B cell (primary cell): Measurements from ENCODE around the gene ARHGEF17. TPM values are rescaled to one million over a fixed set of nuclear protein-coding genes. Genes with fewer than 3 reads are reported as not detected.
A peak's percentile ranks its signal among the peaks of the same experiment; 100 is the strongest.

Experiments used
- ATAC-seq: fragments of 200-7000 bp; cut with Tn5 transposase; one replicate; pipeline ENCODE4 v1.10.0; 2021; ENCODE audit warnings: low read depth, mild to moderate bottlenecking, moderate number of reproducible peaks, moderate library complexity
- CTCF ChIA-PET: fragments of 350-600 bp; sonication (Branson Sonifier 250); formaldehyde crosslinking; loops from one replicate; lab custom pipeline; 2021; ENCODE audit warnings: antibody characterized with exemption, inconsistent platforms; lab: Charles Lee
- POLR2A ChIA-PET: fragments of 350-600 bp; sonication (Branson Sonifier 250); formaldehyde crosslinking; loops from one replicate; lab custom pipeline; 2021; ENCODE audit warnings: antibody characterized with exemption; lab: Charles Lee
- DNase-seq: peaks from one replicate; pipeline ENCODE4 v3.0.0; 2013
- H2AFZ ChIP-seq: 2 replicates; pipeline ENCODE4 v1.6.1; 2012; ENCODE audit warnings: mild to moderate bottlenecking, low read depth, low read length; ENCODE audit not compliant: insufficient read depth, poor library complexity, severe bottlenecking
- H3K27ac ChIP-seq, 2 donors: 1 replicate in 1 of 2; 2 replicates in 1 of 2; pipeline ENCODE4 v1.5.1; 2012 to 2013; ENCODE audit warnings: low read length in 2 of 2, mild to moderate bottlenecking in 2 of 2, moderate library complexity in 1 of 2
- H3K27me3 ChIP-seq, 4 experiments: fragments of 200-600 bp in 1 of 4; sonication (generic) in 1 of 4; replicated peaks in 1 of 4; 1 replicate in 2 of 4; 2 replicates in 2 of 4; pipeline versions ENCODE4 v1.6.1 to v1.7.0; 2013 to 2016; ENCODE audit warnings: low read length in 3 of 4, mild to moderate bottlenecking in 2 of 4, mixed read lengths in 1 of 4, moderate library complexity in 1 of 4; ENCODE audit not compliant: insufficient read depth in 4 of 4, control insufficient read depth in 3 of 4; ENCODE audit errors: control extremely low read depth in 1 of 4
- H3K36me3 ChIP-seq, 2 experiments: replicated peaks in 1 of 2; 1 replicate in 1 of 2; 2 replicates in 1 of 2; pipeline versions ENCODE4 v1.6.1 to v1.7.1; 2013; ENCODE audit warnings: low read length in 1 of 2; ENCODE audit not compliant: insufficient read depth in 2 of 2, control insufficient read depth in 1 of 2; ENCODE audit errors: control extremely low read depth in 1 of 2, extremely low read depth in 1 of 2
- H3K4me1 ChIP-seq, 2 donors: fragments of 200-600 bp in 1 of 2; sonication (generic) in 1 of 2; 1 replicate in 1 of 2; 2 replicates in 1 of 2; pipeline versions ENCODE4 v1.5.1 to v1.6.1; 2013 to 2017; ENCODE audit warnings: low read length in 2 of 2; ENCODE audit not compliant: control insufficient read depth in 2 of 2, insufficient read depth in 2 of 2
- H3K4me2 ChIP-seq: replicated peaks from 2 replicates; pipeline ENCODE3; 2012; ENCODE audit warnings: mild to moderate bottlenecking, low read depth, low read length; ENCODE audit not compliant: poor library complexity, severe bottlenecking
- H3K4me3 ChIP-seq, 5 experiments: fragments of 200-600 bp in 1 of 5; sonication (generic) in 1 of 5; 1 replicate in 3 of 5; 2 replicates in 2 of 5; pipeline versions ENCODE4 v1.5.1 to v1.7.0; 2011 to 2016; ENCODE audit warnings: low read length in 4 of 5, mild to moderate bottlenecking in 4 of 5, low read depth in 2 of 5, control low read depth in 1 of 5, moderate library complexity in 1 of 5; ENCODE audit not compliant: insufficient read depth in 1 of 5; ENCODE audit errors: control extremely low read depth in 1 of 5, extremely low read depth in 1 of 5
- H3K79me2 ChIP-seq: fragments of 200-600 bp; sonication (generic); one replicate; pipeline ENCODE4 v1.6.0; 2016; ENCODE audit warnings: low read length; ENCODE audit not compliant: control insufficient read depth, insufficient read depth
- H3K9ac ChIP-seq: fragments of 200-600 bp; sonication (generic); 2 replicates; pipeline ENCODE4 v1.6.1; 2017; ENCODE audit warnings: mild to moderate bottlenecking, low read length, moderate library complexity
- H3K9me3 ChIP-seq, 3 donors: one replicate each; pipeline versions ENCODE4 v1.6.1 to v1.7.1; 2013; ENCODE audit warnings: low read length in 2 of 3; ENCODE audit not compliant: control insufficient read depth in 2 of 3, insufficient read depth in 1 of 3; ENCODE audit errors: control extremely low read depth in 1 of 3
- H4K20me1 ChIP-seq: 2 replicates; pipeline ENCODE4 v1.6.0; 2012; ENCODE audit warnings: mild to moderate bottlenecking, low read length; ENCODE audit not compliant: insufficient read depth, control insufficient read depth, poor library complexity, severe bottlenecking
- H3K27ac Mint-ChIP-seq: one replicate; pipeline ENCODE4 v1.8.0; 2021; ENCODE audit warnings: mixed read lengths
- H3K27me3 Mint-ChIP-seq: one replicate; pipeline ENCODE4 v1.8.0; 2021; ENCODE audit warnings: mixed read lengths
- H3K4me1 Mint-ChIP-seq: one replicate; pipeline ENCODE4 v1.8.0; 2021; ENCODE audit warnings: mixed read lengths
- H3K4me3 Mint-ChIP-seq: one replicate; pipeline ENCODE4 v1.8.0; 2021; ENCODE audit warnings: mixed read lengths
- H3K9me3 Mint-ChIP-seq: one replicate; pipeline ENCODE4 v1.8.0; 2022; ENCODE audit warnings: mixed read lengths; ENCODE audit not compliant: insufficient read depth
- EZH2 ChIP-seq: IDR thresholded peaks from 2 replicates; pipeline ENCODE4 v1.6.1; 2012; ENCODE audit warnings: borderline replicate concordance, low read depth, mild to moderate bottlenecking, moderate library complexity, low read length; ENCODE audit not compliant: insufficient read depth, poor library complexity, severe bottlenecking
- WGBS: methylation state at CpG from one replicate; pipeline ENCODE4 v1.1.5; 2013; ENCODE audit warnings: missing lambda C conversion rate; ENCODE audit not compliant: insufficient coverage; 5-methylcytosine and 5-hydroxymethylcytosine counted together
- intact Hi-C: fragments of 100-400 bp; cut with micrococcal nuclease; formaldehyde crosslinking; loops from one replicate; pipeline ENCODE4 v1.10.0; 2022
- polyA plus RNA-seq: library from polyadenylated mRNA; depleted of rRNA; stranded (reverse); fragments of >200 nt; gene quantifications from 2 replicates; pipeline ENCODE4 v1.2.3, GENCODE V29; 2012
- total RNA-seq, 2 donors: library from RNA; stranded (reverse); fragments of 120-200 nt in 1 of 2; gene quantifications; 1 replicate in 1 of 2; 2 replicates in 1 of 2; pipeline versions ENCODE4 v1.2.3 to v1.2.4, GENCODE V29; 2013 to 2022
- TF ChIP-seq, protein P1 (sequence below): fragments of 200-600 bp; IDR thresholded peaks from one replicate; pipeline ENCODE4 v1.8.0; 2022; ENCODE audit warnings: antibody characterized with exemption, mild to moderate bottlenecking

Gene ARHGEF17
- total and polyA plus RNA-seq, 2 donors (not counting 1 experiment from before 2014, with no cell fraction given) = 0.05 TPM; not detected in 1

DNA sequence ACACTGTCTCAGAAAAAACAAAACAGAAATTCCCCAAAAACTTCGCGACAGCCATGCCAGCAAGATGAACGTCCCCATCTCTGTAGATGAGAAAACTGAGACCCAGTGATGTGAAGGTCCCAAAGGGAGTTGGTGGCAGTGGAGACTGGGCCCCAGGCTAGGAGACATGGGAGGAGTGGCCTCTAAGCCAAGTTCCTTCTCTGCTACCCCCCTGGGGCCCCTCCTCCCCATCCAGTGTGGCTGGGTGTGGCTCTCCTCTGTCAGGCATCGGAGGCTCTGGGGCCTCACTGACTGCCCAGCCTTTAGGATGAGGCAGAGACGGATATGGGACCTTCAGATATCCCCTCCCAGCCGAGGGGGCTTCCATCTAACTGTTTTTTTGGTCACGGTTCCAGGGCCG, 77.9 kb downstream of the ARHGEF17 start:
- 0% methylated on average over 4 of the region's 8 CpGs for WGBS
- POLR2A ChIA-PET = interaction anchor here (1.0 to 1.9 kb wide), 3 partner anchors 9 to 14 kb away, joined by 3 to 13 read pairs (median 11); partner anchors contain the start of gene RELT
- H3K27me3 Mint-ChIP-seq = no peaks in the 10 kb centered on the region
- peak overlapping the region; percentile 89 for H3K4me2 ChIP-seq
- peak overlapping the region; percentile 24 to 58 (median 39) for H3K4me3 ChIP-seq
- H4K20me1 ChIP-seq = peaks cover 46% of the 10 kb centered on the region
- intact Hi-C loops = loop anchor here (5.0 kb wide), 1 partner anchor 649 kb away; no protein-coding TSS in a partner anchor
- ATAC-seq (peak; percentile 28), DNase-seq (peak; percentile 77)
- peaks cover 91% of the 10 kb centered on the region for H3K4me1 Mint-ChIP-seq
- H3K9ac ChIP-seq = peak overlapping the region; percentile 48
- peaks cover 91% of the 10 kb centered on the region for H3K79me2 ChIP-seq
- H3K9me3 ChIP-seq = no peaks in the 10 kb centered on the region
- peak overlapping the region; percentile 100 for H3K4me3 Mint-ChIP-seq
- no peak overlapping the region for H2AFZ ChIP-seq
- H3K9me3 Mint-ChIP-seq = no peaks in the 10 kb centered on the region
- peak overlapping the region; percentile 98 for H3K27ac ChIP-seq
- peaks cover 93 to 100% of the 10 kb centered on the region in 2 donors for H3K4me1 ChIP-seq
- no peaks in the 10 kb centered on the region for H3K27me3 ChIP-seq
- CTCF ChIA-PET = interaction anchor here (0.7 to 13.9 kb wide), 6 partner anchors 17 to 78 kb away, joined by 3 to 352 read pairs (median 32); partner anchors contain the start of genes ARHGEF17 and RELT
- TF ChIP-seq, protein P1, sequence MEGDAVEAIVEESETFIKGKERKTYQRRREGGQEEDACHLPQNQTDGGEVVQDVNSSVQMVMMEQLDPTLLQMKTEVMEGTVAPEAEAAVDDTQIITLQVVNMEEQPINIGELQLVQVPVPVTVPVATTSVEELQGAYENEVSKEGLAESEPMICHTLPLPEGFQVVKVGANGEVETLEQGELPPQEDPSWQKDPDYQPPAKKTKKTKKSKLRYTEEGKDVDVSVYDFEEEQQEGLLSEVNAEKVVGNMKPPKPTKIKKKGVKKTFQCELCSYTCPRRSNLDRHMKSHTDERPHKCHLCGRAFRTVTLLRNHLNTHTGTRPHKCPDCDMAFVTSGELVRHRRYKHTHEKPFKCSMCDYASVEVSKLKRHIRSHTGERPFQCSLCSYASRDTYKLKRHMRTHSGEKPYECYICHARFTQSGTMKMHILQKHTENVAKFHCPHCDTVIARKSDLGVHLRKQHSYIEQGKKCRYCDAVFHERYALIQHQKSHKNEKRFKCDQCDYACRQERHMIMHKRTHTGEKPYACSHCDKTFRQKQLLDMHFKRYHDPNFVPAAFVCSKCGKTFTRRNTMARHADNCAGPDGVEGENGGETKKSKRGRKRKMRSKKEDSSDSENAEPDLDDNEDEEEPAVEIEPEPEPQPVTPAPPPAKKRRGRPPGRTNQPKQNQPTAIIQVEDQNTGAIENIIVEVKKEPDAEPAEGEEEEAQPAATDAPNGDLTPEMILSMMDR = no peak
- TF ChIP-seq EZH2 = no peak
- H3K27ac Mint-ChIP-seq = peak overlapping the region; percentile 99
- H3K36me3 ChIP-seq = peaks cover 0 to 25% of the 10 kb centered on the region in 2 experiments

DNA sequence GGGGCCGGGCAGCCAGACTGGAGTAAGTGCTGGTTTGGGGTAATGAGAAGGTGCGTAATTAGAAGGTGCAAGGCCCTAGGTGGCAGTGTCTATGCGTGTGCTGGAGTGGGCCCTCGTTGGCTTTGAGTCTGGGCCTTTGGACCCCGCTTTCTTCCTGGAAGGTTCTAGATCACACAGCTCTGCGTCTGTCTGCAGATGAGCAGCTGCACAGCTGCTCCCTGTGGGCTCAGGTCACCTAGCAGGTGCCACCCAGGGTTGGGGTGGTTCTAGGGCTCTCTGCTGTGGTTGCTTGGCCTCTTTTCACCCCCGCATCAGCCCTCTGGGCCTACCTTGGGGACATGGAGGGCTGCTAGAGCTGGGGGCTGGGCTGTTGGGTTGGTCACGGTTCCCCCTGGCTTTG, 78.5 kb downstream of the ARHGEF17 start:
- intact Hi-C loops = loop anchor here (5.0 kb wide), 1 partner anchor 649 kb away; no protein-coding TSS in a partner anchor
- H3K36me3 ChIP-seq = peaks cover 0 to 30% of the 10 kb centered on the region in 2 experiments
- peaks cover 86% of the 10 kb centered on the region for H3K4me1 Mint-ChIP-seq
- peak overlapping the region; percentile 100 for H3K4me3 Mint-ChIP-seq
- no peaks in the 10 kb centered on the region for H3K9me3 Mint-ChIP-seq
- H3K9ac ChIP-seq = peak overlapping the region; percentile 48
- no peaks in the 10 kb centered on the region for H3K9me3 ChIP-seq
- H2AFZ ChIP-seq = no peak overlapping the region
- 40% methylated on average over 6 of the region's 8 CpGs for WGBS
- POLR2A ChIA-PET = interaction anchor here (0.7 to 1.2 kb wide), 3 partner anchors 10 to 226 kb away, joined by 3 to 5 read pairs (median 3); no protein-coding TSS in a partner anchor
- no peaks in the 10 kb centered on the region for H3K27me3 ChIP-seq
- DNase-seq (peak; percentile 56), ATAC-seq (no peak)
- H3K27ac Mint-ChIP-seq = peak overlapping the region; percentile 99
- H3K27me3 Mint-ChIP-seq = no peaks in the 10 kb centered on the region
- TF ChIP-seq EZH2 = no peak
- TF ChIP-seq, protein P1 = no peak
- H3K4me3 ChIP-seq = peak overlapping the region; percentile 24 to 58 (median 39)
- peak overlapping the region; percentile 98 for H3K27ac ChIP-seq
- peaks cover 47% of the 10 kb centered on the region for H4K20me1 ChIP-seq
- H3K79me2 ChIP-seq = peaks cover 91% of the 10 kb centered on the region
- H3K4me2 ChIP-seq = peak overlapping the region; percentile 89
- CTCF ChIA-PET = interaction anchor here (0.7 to 13.9 kb wide), 5 partner anchors 18 to 90 kb away, joined by 3 to 352 read pairs (median 3); partner anchors contain the start of genes ARHGEF17 and RELT
- peaks cover 88 to 94% of the 10 kb centered on the region in 2 donors for H3K4me1 ChIP-seq
